DOHH2 (cell line): ENCODE measurements around the gene NUMB.
A peak's percentile ranks its signal among the peaks of the same experiment; 100 is the strongest.

Source experiments
- H3F3A ChIP-seq: fragments of 200-600 bp; sonication (generic), shearing (Covaris generic); 2 replicates; pipeline ENCODE4 v1.6.0; 2016; ENCODE audit warnings: antibody characterized with exemption, mild to moderate bottlenecking; ENCODE audit not compliant: control insufficient read depth, insufficient read depth
- H3K27ac ChIP-seq: fragments of 200-600 bp; sonication (generic); 2 replicates; pipeline ENCODE4 v1.5.1; 2014; ENCODE audit warnings: low read depth, mild to moderate bottlenecking, low read length, moderate library complexity
- H3K27me3 ChIP-seq: fragments of 200-600 bp; sonication (generic); 2 replicates; pipeline ENCODE4 v1.6.1; 2014; ENCODE audit warnings: mild to moderate bottlenecking, low read length, mixed read lengths; ENCODE audit not compliant: control insufficient read depth
- H3K36me3 ChIP-seq: fragments of 200-600 bp; sonication (generic); 2 replicates; pipeline ENCODE4 v1.6.1; 2014; ENCODE audit warnings: mild to moderate bottlenecking, low read length, moderate library complexity, mixed read lengths; ENCODE audit not compliant: control insufficient read depth
- H3K4me1 ChIP-seq: fragments of 200-600 bp; sonication (generic); 2 replicates; pipeline ENCODE4 v1.6.1; 2014; ENCODE audit warnings: mild to moderate bottlenecking, low read length, mixed read lengths; ENCODE audit not compliant: control insufficient read depth
- H3K4me2 ChIP-seq: fragments of 200-600 bp; sonication (generic); 2 replicates; pipeline ENCODE4 v1.6.0; 2014; ENCODE audit warnings: mild to moderate bottlenecking, low read length, moderate library complexity
- H3K4me3 ChIP-seq: fragments of 200-600 bp; sonication (generic); 2 replicates; pipeline ENCODE4 v1.5.1; 2014; ENCODE audit warnings: mild to moderate bottlenecking, low read length, mixed read lengths
- H3K79me2 ChIP-seq: fragments of 200-600 bp; sonication (generic); 2 replicates; pipeline ENCODE4 v1.6.1; 2014; ENCODE audit warnings: mild to moderate bottlenecking, low read length, mixed read lengths; ENCODE audit not compliant: control insufficient read depth
- H3K9me2 ChIP-seq: fragments of 200-600 bp; sonication (generic); replicated peaks from 2 replicates; pipeline ENCODE4 v1.6.1; 2014; ENCODE audit warnings: mild to moderate bottlenecking, low read length, mixed read lengths; ENCODE audit not compliant: control insufficient read depth
- H3K9me3 ChIP-seq: fragments of 200-600 bp; sonication (generic); 2 replicates; pipeline ENCODE4 v1.6.1; 2014; ENCODE audit warnings: antibody characterized with exemption, low read length, mixed read lengths; ENCODE audit not compliant: control insufficient read depth, insufficient read depth
- H4K20me1 ChIP-seq: fragments of 200-600 bp; sonication (generic); 2 replicates; pipeline ENCODE4 v1.6.0; 2014; ENCODE audit warnings: low read depth, mild to moderate bottlenecking, antibody characterized with exemption, low read length, moderate library complexity; ENCODE audit not compliant: control insufficient read depth, insufficient read depth
- EZH2phosphoT487 ChIP-seq: fragments of 200-600 bp; sonication (generic); IDR thresholded peaks from 2 replicates; pipeline ENCODE4 v1.6.1; 2017; ENCODE audit warnings: borderline replicate concordance, mild to moderate bottlenecking, antibody characterized with exemption, low read length, moderate library complexity, mixed read lengths
- TF ChIP-seq, protein P1 (sequence below): fragments of 200-600 bp; sonication (generic); IDR thresholded peaks from one replicate; pipeline ENCODE4 v1.5.1; 2014; ENCODE audit warnings: antibody characterized with exemption, mild to moderate bottlenecking, low read depth, low read length; ENCODE audit not compliant: poor library complexity, severe bottlenecking

Gene NUMB

DNA sequence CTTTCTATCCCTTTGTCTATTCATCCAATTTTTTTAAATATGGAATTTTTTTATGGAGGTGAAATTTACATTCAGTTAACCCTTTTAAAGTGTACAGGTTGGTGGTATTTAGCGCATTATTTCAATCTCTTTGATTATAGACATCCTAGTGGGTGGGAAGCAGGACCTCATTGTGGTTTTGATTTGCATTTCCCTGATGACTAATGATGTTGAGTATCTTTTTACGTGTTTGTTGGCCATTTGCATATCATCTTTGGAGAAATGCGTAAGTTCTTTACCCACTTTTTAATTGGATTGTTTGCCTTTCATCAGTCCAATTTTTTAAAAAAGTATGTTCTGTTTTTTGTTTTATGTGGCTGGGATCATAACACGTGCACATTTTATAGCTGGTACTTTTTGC, 200.3 kb downstream of the NUMB start:
- Histone ChIP-seq H3K4me3 (no peak overlapping the region), H3K36me3 (no peaks in the 10 kb centered on the region), H3K79me2 (no peaks in the 10 kb centered on the region), H3F3A (no peaks in the 10 kb centered on the region), H3K4me2 (peak overlapping the region; percentile 4; the same call in 1 of the 2 replicates), H3K4me1 (peaks cover 11% of the 10 kb centered on the region), H3K9me3 (no peaks in the 10 kb centered on the region), H4K20me1 (no peaks in the 10 kb centered on the region), H3K9me2 (no peaks in the 10 kb centered on the region), H3K27ac (no peak overlapping the region), H3K27me3 (no peaks in the 10 kb centered on the region)
- TF ChIP-seq, protein P1, sequence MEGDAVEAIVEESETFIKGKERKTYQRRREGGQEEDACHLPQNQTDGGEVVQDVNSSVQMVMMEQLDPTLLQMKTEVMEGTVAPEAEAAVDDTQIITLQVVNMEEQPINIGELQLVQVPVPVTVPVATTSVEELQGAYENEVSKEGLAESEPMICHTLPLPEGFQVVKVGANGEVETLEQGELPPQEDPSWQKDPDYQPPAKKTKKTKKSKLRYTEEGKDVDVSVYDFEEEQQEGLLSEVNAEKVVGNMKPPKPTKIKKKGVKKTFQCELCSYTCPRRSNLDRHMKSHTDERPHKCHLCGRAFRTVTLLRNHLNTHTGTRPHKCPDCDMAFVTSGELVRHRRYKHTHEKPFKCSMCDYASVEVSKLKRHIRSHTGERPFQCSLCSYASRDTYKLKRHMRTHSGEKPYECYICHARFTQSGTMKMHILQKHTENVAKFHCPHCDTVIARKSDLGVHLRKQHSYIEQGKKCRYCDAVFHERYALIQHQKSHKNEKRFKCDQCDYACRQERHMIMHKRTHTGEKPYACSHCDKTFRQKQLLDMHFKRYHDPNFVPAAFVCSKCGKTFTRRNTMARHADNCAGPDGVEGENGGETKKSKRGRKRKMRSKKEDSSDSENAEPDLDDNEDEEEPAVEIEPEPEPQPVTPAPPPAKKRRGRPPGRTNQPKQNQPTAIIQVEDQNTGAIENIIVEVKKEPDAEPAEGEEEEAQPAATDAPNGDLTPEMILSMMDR = no peak
- TF ChIP-seq EZH2phosphoT487 = no peak

DNA sequence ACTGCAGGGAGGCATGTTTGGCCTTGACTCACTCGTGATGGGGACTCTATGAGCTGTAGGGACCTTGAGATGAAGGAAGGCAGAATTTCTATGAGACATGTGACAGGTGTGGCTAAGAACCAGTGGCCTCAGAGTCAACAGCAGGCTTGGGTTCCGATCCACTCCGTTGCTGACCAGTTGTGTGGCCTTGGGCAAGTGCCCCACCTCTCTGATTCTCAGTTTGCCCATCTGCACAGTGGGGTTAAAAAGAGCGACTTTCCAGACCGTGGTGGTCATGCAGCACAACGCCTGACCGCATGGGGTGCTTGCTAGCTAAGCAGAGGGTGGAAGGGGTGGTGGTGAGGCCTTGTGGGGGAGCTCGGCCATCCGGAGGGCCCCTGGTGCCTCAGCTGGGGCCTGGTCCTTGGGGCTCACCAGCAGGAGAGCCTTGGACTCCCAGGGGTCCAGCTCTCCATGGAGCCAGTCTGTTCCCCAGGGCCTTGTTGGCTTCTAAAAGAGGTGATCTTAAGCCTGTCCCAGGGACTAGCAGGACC, 202.6 kb downstream of the NUMB start:
- Histone ChIP-seq H3K27me3 (no peaks in the 10 kb centered on the region), H3K4me1 (peaks cover 11% of the 10 kb centered on the region), H3K27ac (no peak overlapping the region), H3K36me3 (no peaks in the 10 kb centered on the region), H3K4me2 (no peak overlapping the region), H3K9me3 (no peaks in the 10 kb centered on the region), H3K9me2 (no peaks in the 10 kb centered on the region), H3F3A (no peaks in the 10 kb centered on the region), H3K4me3 (no peak overlapping the region), H4K20me1 (no peaks in the 10 kb centered on the region), H3K79me2 (no peaks in the 10 kb centered on the region)
- no peak for TF ChIP-seq EZH2phosphoT487
- TF ChIP-seq, protein P1 = no peak

DNA sequence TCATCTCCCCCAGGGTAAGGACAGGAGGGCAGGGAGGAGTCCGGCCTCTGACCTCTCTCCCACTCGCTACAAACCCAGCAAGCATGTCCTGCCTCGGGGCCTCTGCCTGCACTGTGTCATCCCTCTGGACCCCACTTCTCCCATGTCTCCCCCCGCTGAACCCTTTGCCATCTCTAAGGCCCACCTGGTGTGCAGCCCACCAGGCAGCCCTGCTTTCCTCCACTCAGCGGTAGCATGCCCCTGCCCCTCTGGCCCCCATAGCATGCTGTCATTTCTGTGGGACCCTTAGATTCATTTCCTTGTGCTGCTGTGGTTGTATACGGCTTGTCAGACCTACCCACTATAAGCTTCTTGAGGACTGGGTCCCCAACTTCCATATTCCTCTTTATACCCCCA, 203.3 kb downstream of the NUMB start:
- no peak overlapping the region for H3K27ac ChIP-seq
- H3K36me3 ChIP-seq = no peaks in the 10 kb centered on the region
- no peaks in the 10 kb centered on the region for H4K20me1 ChIP-seq
- no peak overlapping the region for H3K4me3 ChIP-seq
- no peaks in the 10 kb centered on the region for H3K9me3 ChIP-seq
- H3K4me1 ChIP-seq = peaks cover 11% of the 10 kb centered on the region
- H3K9me2 ChIP-seq = no peaks in the 10 kb centered on the region
- no peaks in the 10 kb centered on the region for H3F3A ChIP-seq
- no peak overlapping the region for H3K4me2 ChIP-seq
- H3K27me3 ChIP-seq = no peaks in the 10 kb centered on the region
- no peaks in the 10 kb centered on the region for H3K79me2 ChIP-seq
- TF ChIP-seq, protein P1 = no peak
- TF ChIP-seq EZH2phosphoT487 = no peak
